Measurements from ENCODE around the gene SCO2. TPM values are rescaled to one million over a fixed set of nuclear protein-coding genes. Genes with fewer than 3 reads are reported as not detected.
A peak's percentile ranks its signal among the peaks of the same experiment; 100 is the strongest.
"Not testable (repeated sequence)": the region's sequence is repeated elsewhere in the genome, so short reads cannot be mapped to it uniquely, and the experiment has no call there.

The SCO2 gene
- total RNA-seq, 2 donors from 2014 or later: 0.94 TPM; not detected in 1

- Histone ChIP-seq H3K27me3 (peaks cover 8 to 19% of the 10 kb centered on the region in 2 donors), H3K4me1 (peaks cover 0 to 27% of the 10 kb centered on the region in 2 donors), H3K36me3 (no peaks in the 10 kb centered on the region), H3K27ac (no peak overlapping the region), H3K9me3 (no peaks in the 10 kb centered on the region), H3K4me3 (no peak overlapping the region)
- no peak for TF ChIP-seq CTCF (IDR thresholded peaks at IDR 0.05)
- no peak for DNase-seq (ENCODE audit: low spot score)
These were observed 19.4 kb upstream of the SCO2 start for GRCh38 chr22:50544746-50545253.

GRCh38 chr22:50544078-50544745, 18.8 kb upstream of the SCO2 start:
- DNase-seq (ENCODE audit: low spot score): peak; percentile 76
- Histone ChIP-seq H3K4me1 (peaks cover 0 to 29% of the 10 kb centered on the region in 2 donors), H3K4me3 (peak overlapping the region in 1 of 2 donors; percentile 33), H3K9me3 (no peaks in the 10 kb centered on the region), H3K36me3 (no peaks in the 10 kb centered on the region), H3K27me3 (peaks cover 8 to 19% of the 10 kb centered on the region in 2 donors), H3K27ac (peak overlapping the region in 1 of 2 donors; percentile 28)
- TF ChIP-seq CTCF (IDR thresholded peaks at IDR 0.05): peak; percentile 48 to 74

GRCh38 chr22:50542416-50542927, 17.1 kb upstream of the SCO2 start:
- no peak overlapping the region for H3K27ac ChIP-seq
- no peaks in the 10 kb centered on the region for H3K36me3 ChIP-seq
- no peaks in the 10 kb centered on the region for H3K9me3 ChIP-seq
- no peak for DNase-seq (ENCODE audit: low spot score)
- peaks cover 0 to 10% of the 10 kb centered on the region in 2 donors for H3K27me3 ChIP-seq
- H3K4me1 ChIP-seq: peaks cover 0 to 21% of the 10 kb centered on the region in 2 donors
- H3K4me3 ChIP-seq: no peak overlapping the region
- no peak for TF ChIP-seq CTCF (IDR thresholded peaks at IDR 0.05)

- H3K9me3 ChIP-seq, H3K36me3 ChIP-seq, H3K4me3 ChIP-seq, H3K27me3 ChIP-seq: not testable (repeated sequence)
- DNase-seq (ENCODE audit: low spot score): peak; percentile 77
- Histone ChIP-seq H3K27ac (peak overlapping the region; percentile 46 to 52), H3K4me1 (peaks cover 0 to 21% of the 10 kb centered on the region in 2 donors)
These were observed 16.2 kb upstream of the SCO2 start for GRCh38 chr22:50541667-50542026.

GRCh38 chr22:50540381-50540780, 15.0 kb upstream of the SCO2 start:
- Histone ChIP-seq H3K4me3 (no peak overlapping the region), H3K36me3 (no peaks in the 10 kb centered on the region), H3K27me3 (no peaks in the 10 kb centered on the region), H3K27ac (peak overlapping the region in 1 of 2 donors; percentile 85), H3K9me3 (no peaks in the 10 kb centered on the region), H3K4me1 (peaks cover 0 to 21% of the 10 kb centered on the region in 2 donors)
- TF ChIP-seq CTCF (IDR thresholded peaks at IDR 0.05): no peak
- DNase-seq (ENCODE audit: low spot score): no peak

GRCh38 chr22:50537765-50538164, 12.4 kb upstream of the SCO2 start:
- Histone ChIP-seq H3K27ac (peak overlapping the region; percentile 20 to 78), H3K27me3 (no peaks in the 10 kb centered on the region), H3K36me3 (no peaks in the 10 kb centered on the region), H3K4me1 (peaks cover 0 to 9% of the 10 kb centered on the region in 2 donors), H3K4me3 (no peak overlapping the region), H3K9me3 (no peaks in the 10 kb centered on the region)
- DNase-seq (ENCODE audit: low spot score): no peak
- TF ChIP-seq CTCF (IDR thresholded peaks at IDR 0.05): no peak
